Glutamatergic neuron (in vitro differentiated cells): ENCODE measurements around the gene DACH2. TPM values are rescaled to one million over a fixed set of nuclear protein-coding genes. Genes with fewer than 3 reads are reported as not detected.

Source experiments
- DNase-seq: peaks from one replicate; pipeline ENCODE4 v3.0.0; 2022
- H3K27ac Mint-ChIP-seq: one replicate; pipeline ENCODE4 v1.8.0; 2020; ENCODE audit warnings: mild to moderate bottlenecking, mixed read lengths, inconsistent platforms; ENCODE audit not compliant: unreplicated experiment
- H3K27me3 Mint-ChIP-seq: one replicate; pipeline ENCODE4 v1.8.0; 2020; ENCODE audit warnings: mild to moderate bottlenecking, moderate library complexity, mixed read lengths, inconsistent platforms; ENCODE audit not compliant: unreplicated experiment
- H3K36me3 Mint-ChIP-seq: one replicate; pipeline ENCODE4 v1.8.0; 2020; ENCODE audit warnings: mild to moderate bottlenecking, mixed read lengths, inconsistent platforms; ENCODE audit not compliant: unreplicated experiment
- H3K4me1 Mint-ChIP-seq: one replicate; pipeline ENCODE4 v1.8.0; 2020; ENCODE audit warnings: mild to moderate bottlenecking, low read depth, mixed read lengths, inconsistent platforms; ENCODE audit not compliant: unreplicated experiment
- H3K4me3 Mint-ChIP-seq: one replicate; pipeline ENCODE4 v1.8.0; 2020; ENCODE audit warnings: mild to moderate bottlenecking, mixed read lengths, inconsistent platforms; ENCODE audit not compliant: unreplicated experiment
- H3K9me3 Mint-ChIP-seq: one replicate; pipeline ENCODE4 v1.8.0; 2020; ENCODE audit warnings: mild to moderate bottlenecking, moderate library complexity, mixed read lengths, inconsistent platforms; ENCODE audit not compliant: unreplicated experiment
- CTCF ChIP-seq: fragments of 200-600 bp; sonication (generic); IDR thresholded peaks from one replicate; pipeline ENCODE4 v1.5.0; 2021; ENCODE audit not compliant: partially characterized antibody, unreplicated experiment
- total RNA-seq: library from RNA; stranded (reverse); fragmentation: NEBNext Ultra II Directional; extraction: Animal tissue kit (Norgen Biotek cat#: 25700); gene quantifications from one replicate; pipeline ENCODE4 v1.2.1, GENCODE V29; 2021; ENCODE audit not compliant: unreplicated experiment

The DACH2 gene
- total RNA-seq, 1 donor from 2014 or later = 1.3 TPM

GRCh38 chrX:86830685-86831084 lies 682.4 kb downstream of the DACH2 start:
- no peaks in the 10 kb centered on the region for H3K4me1 Mint-ChIP-seq
- TF ChIP-seq CTCF = no peak

DNA sequence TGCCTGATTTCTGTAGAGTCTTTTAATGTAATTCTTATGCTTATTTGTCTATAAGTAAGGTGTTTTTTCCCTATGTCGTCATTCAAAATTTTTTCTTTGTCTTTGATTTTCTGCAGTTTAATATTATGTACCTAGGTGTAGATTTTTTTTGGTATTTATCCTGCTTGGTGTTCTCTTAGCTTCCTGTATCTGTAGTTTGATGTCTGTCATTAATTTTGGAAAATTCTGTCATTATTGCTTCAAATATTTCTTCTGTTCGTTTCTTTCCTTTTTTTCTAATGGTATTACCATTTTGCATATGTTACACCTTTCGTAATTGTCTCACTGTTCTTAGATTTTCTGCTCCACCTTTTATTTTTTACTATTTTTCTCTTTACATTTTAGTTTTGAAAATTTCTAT lies 696.9 kb downstream of the DACH2 start:
- no peaks in the 10 kb centered on the region for H3K9me3 Mint-ChIP-seq
- H3K4me3 Mint-ChIP-seq = no peak overlapping the region
- no peak for TF ChIP-seq CTCF
- no peak overlapping the region for H3K27ac Mint-ChIP-seq
- no peaks in the 10 kb centered on the region for H3K36me3 Mint-ChIP-seq
- DNase-seq = no peak
- no peaks in the 10 kb centered on the region for H3K27me3 Mint-ChIP-seq
- H3K4me1 Mint-ChIP-seq = no peaks in the 10 kb centered on the region

More at GRCh38 chrX:86830685-86831084, 682.4 kb downstream of the DACH2 start:
- Mint-ChIP-seq H3K27ac (no peak overlapping the region), H3K4me3 (no peak overlapping the region), H3K36me3 (no peaks in the 10 kb centered on the region), H3K9me3 (no peaks in the 10 kb centered on the region), H3K27me3 (no peaks in the 10 kb centered on the region)
- no peak for DNase-seq

Other genes with a start within 250 kb of the DACH2 start
- 25.2 TPM for gene CHM, start 100.9 kb upstream of the DACH2 start, total RNA-seq